Adrenal gland (tissue), 12 donors: Measurements from ENCODE around the gene ZFP42. TPM values are rescaled to one million over a fixed set of nuclear protein-coding genes. Genes with fewer than 3 reads are reported as not detected.

Experiments
- DNase-seq, 7 donors: peaks; one replicate each; pipeline ENCODE4 v3.0.0-alpha.2; 2019 to 2020
- H3K27ac ChIP-seq, 5 donors: fragments of 200-600 bp; sonication (generic) in 4 of 5; 1 replicate in 3 of 5; 2 replicates in 2 of 5; pipeline versions ENCODE4 v1.5.1 to v1.8.0; 2016 to 2020; ENCODE audit warnings: mild to moderate bottlenecking in 1 of 5
- H3K27me3 ChIP-seq: fragments of 200-600 bp; 2 replicates; pipeline ENCODE4 v1.8.0; 2021
- H3K36me3 ChIP-seq, 2 donors: fragments of 200-600 bp; replicated peaks in 1 of 2; 1 replicate in 1 of 2; 2 replicates in 1 of 2; pipeline versions ENCODE4 v1.5.1 to v1.8.0; 2018 to 2022
- H3K4me1 ChIP-seq, 2 donors: fragments of 200-600 bp; replicated peaks in 1 of 2; 1 replicate in 1 of 2; 2 replicates in 1 of 2; pipeline versions ENCODE4 v1.5.1 to v1.8.0; 2018 to 2021
- H3K4me3 ChIP-seq, 4 donors: fragments of 200-600 bp; sonication (generic) in 3 of 4; one replicate each; pipeline ENCODE4 v1.5.1; 2016 to 2018
- H3K9me3 ChIP-seq, 3 donors: fragments of 200-600 bp; sonication (generic) in 1 of 3; replicated peaks in 1 of 3; 1 replicate in 2 of 3; 2 replicates in 1 of 3; pipeline versions ENCODE4 v1.5.1 to v1.8.0; 2016 to 2021
- CTCF ChIP-seq, 6 experiments: fragments of 450-650 bp in 4 of 6; fragments of 200-600 bp in 2 of 6; sonication (generic) in 1 of 6; IDR thresholded peaks; 1 replicate in 5 of 6; 2 replicates in 1 of 6; pipeline versions ENCODE4 v1.5.1 to v1.8.0; 2016 to 2021; ENCODE audit warnings: antibody characterized with exemption in 6 of 6, mild to moderate bottlenecking in 2 of 6, moderate library complexity in 1 of 6
- POLR2A ChIP-seq, 2 donors: fragments of 450-650 bp; IDR thresholded peaks; one replicate each; pipeline ENCODE4 v1.6.1; 2017; ENCODE audit warnings: antibody characterized with exemption in 2 of 2, mild to moderate bottlenecking in 2 of 2, moderate library complexity in 1 of 2
- WGBS, 4 donors: extraction: QIAGEN DNeasy Blood & Tissue Kit in 2 of 4; methylation state at CpG; one replicate each; pipeline versions ENCODE4 v1.1.5 to v1.1.7; 2013 to 2017; 5-methylcytosine and 5-hydroxymethylcytosine counted together
- intact Hi-C, 2 donors: fragments of 100-400 bp; cut with DNase I; formaldehyde crosslinking; loops; one replicate each; pipeline versions ENCODE4 v1.14.1 to v1.15.0; 2022 to 2023
- polyA plus RNA-seq, 3 donors: library from polyadenylated mRNA; stranded (reverse); fragments of 200-250 nt in 2 of 3; fragments of 350-450 nt in 1 of 3; fragmentation: Illumina TruSeq in 1 of 3; extraction: RNeasy Lipid Tissue Mini Kit (QIAGEN cat#74804) in 1 of 3; gene quantifications; one replicate each; pipeline ENCODE4 v1.2.3, GENCODE V29; 2013 to 2014
- total RNA-seq, 9 donors: library from RNA; depleted of rRNA in 4 of 9; stranded (reverse); fragments of >200 nt in 4 of 9; fragments of 120-200 nt in 1 of 9; fragmentation: NEBNext Ultra II Directional in 1 of 9; extraction: Animal tissue kit (Norgen Biotek cat#: 25700) in 1 of 9; gene quantifications; one replicate each; pipeline versions ENCODE4 v1.1.0 to v1.2.4, GENCODE V29; 2013 to 2023
- donor health status: healthy with polysubstance abuse.
- donor health status: Bipolar disorder and iron deficiency.
- donor health status: DM: yes; HTN: yes; CAD: no.
- donor health status: DM: no; HTN: no; CAD: no.
- donor health status: DM: no; HTN: no; CAD: no.
- donor health status: DM: yes; HTN: yes; CAD: no.

Gene ZFP42
- total and polyA plus RNA-seq, 12 donors: 0.06 to 0.08 TPM; not detected in 10

GRCh38 chr4:188046657-188047056 is 51.1 kb downstream of the ZFP42 start:
- TF ChIP-seq POLR2A (IDR thresholded peaks at IDR 0.05) (no peak), CTCF (IDR thresholded peaks at IDR 0.05) (no peak)
- H3K4me1 ChIP-seq: no peaks in the 10 kb centered on the region
- no peaks in the 10 kb centered on the region for H3K27me3 ChIP-seq
- intact Hi-C loops: no loop called here
- no peak overlapping the region for H3K4me3 ChIP-seq
- DNase-seq: no peak
- H3K36me3 ChIP-seq: no peaks in the 10 kb centered on the region
- no peak overlapping the region for H3K27ac ChIP-seq
- no peaks in the 10 kb centered on the region for H3K9me3 ChIP-seq
- 69 to 77% (median 71%) methylated on average over 3 of the region's 3 CpGs for WGBS, 4 donors

GRCh38 chr4:188053302-188053701 is 57.7 kb downstream of the ZFP42 start:
- no peaks in the 10 kb centered on the region for H3K4me1 ChIP-seq
- TF ChIP-seq CTCF (IDR thresholded peaks at IDR 0.05) (no peak), POLR2A (IDR thresholded peaks at IDR 0.05) (no peak)
- DNase-seq: no peak
- H3K36me3 ChIP-seq: no peaks in the 10 kb centered on the region
- H3K9me3 ChIP-seq: no peaks in the 10 kb centered on the region
- 82 to 90% (median 87%) methylated on average over 9 of the region's 9 CpGs for WGBS, 4 donors
- H3K27me3 ChIP-seq: no peaks in the 10 kb centered on the region
- H3K4me3 ChIP-seq: no peak overlapping the region
- no peak overlapping the region for H3K27ac ChIP-seq
- intact Hi-C loops: no loop called here

Other genes with a start within 250 kb of the ZFP42 start
- under 1 TPM in 4 of 9 donors, not detected in 5; 0.11 to 0.51 (median 0.22) TPM for gene TRIML2, start 113.8 kb downstream of the ZFP42 start, total RNA-seq
- under 1 TPM in 2 of 3 donors, not detected in 1; 0.16 to 0.20 TPM for gene TRIML2, start 113.8 kb downstream of the ZFP42 start, polyA plus RNA-seq
- gene TRIML1, start 143.7 kb downstream of the ZFP42 start, total RNA-seq: not detected
- not detected for gene TRIML1, start 143.7 kb downstream of the ZFP42 start, polyA plus RNA-seq